Activated CD8-positive, alpha-beta memory T cell treated with anti-CD3 and anti-CD28 coated beads for 36 hours (primary cell): ENCODE measurements around the gene BPTF. TPM values are rescaled to one million over a fixed set of nuclear protein-coding genes. Genes with fewer than 3 reads are reported as not detected.
"Not testable (repeated sequence)": the region's sequence is repeated elsewhere in the genome, so short reads cannot be mapped to it uniquely, and the experiment has no call there.

Source experiments
- CTCF ChIA-PET: fragments of 350-600 bp; sonication (Branson Sonifier 250); formaldehyde crosslinking; loops from one replicate; lab custom pipeline; 2021; ENCODE audit warnings: antibody characterized with exemption; lab: Charles Lee
- POLR2A ChIA-PET: fragments of 350-600 bp; sonication (Branson Sonifier 250); formaldehyde crosslinking; loops from one replicate; lab custom pipeline; 2021; ENCODE audit warnings: antibody characterized with exemption; lab: Charles Lee
- total RNA-seq, 2 experiments: library from RNA; stranded (reverse); gene quantifications; one replicate each; pipeline ENCODE4 v1.2.3, GENCODE V29; 2021

The BPTF gene
- total RNA-seq: 10 to 100 TPM; 74.2 to 78.7 TPM

- ChIA-PET POLR2A (no interaction called here), CTCF (interaction anchor here (0.7 to 2.1 kb wide), 6 partner anchors 10 to 450 kb away, joined by 3 to 8 read pairs (median 4); partner anchors contain the start of gene NOL11)
Measured at GRCh38 chr17:67824735-67825626, at the start of gene BPTF. Gene BPTF (plus strand): TSS chr17:67825503. CDS start chr17:67825725, 222 bp downstream.

- ChIA-PET POLR2A (no interaction called here), CTCF (interaction anchor here (0.6 to 1.2 kb wide), 2 partner anchors 12 to 529 kb away, joined by 3 to 5 read pairs; no protein-coding TSS in a partner anchor)
Measured at GRCh38 chr17:67779098-67779672, 46.1 kb upstream of the BPTF start.

- ChIA-PET POLR2A (no interaction called here), CTCF (no interaction called here)
Measured at GRCh38 chr17:67784364-67785121, 40.8 kb upstream of the BPTF start.

GRCh38 chr17:67785122-67785477 is 40.2 kb upstream of the BPTF start:
- ChIA-PET POLR2A (no interaction called here), CTCF (no interaction called here)

- POLR2A ChIA-PET: no interaction called here
Measured at GRCh38 chr17:67785504-67785903, 39.8 kb upstream of the BPTF start.

GRCh38 chr17:67800495-67800928 is 24.8 kb upstream of the BPTF start:
- ChIA-PET POLR2A (interaction anchor here (0.6 kb wide), 1 partner anchor 44 kb away, joined by 16 read pairs; no protein-coding TSS in a partner anchor), CTCF (no interaction called here)

More at GRCh38 chr17:67785504-67785903, 39.8 kb upstream of the BPTF start:
- CTCF ChIA-PET: no interaction called here

- ChIA-PET CTCF (interaction anchor here (1.3 kb wide), 1 partner anchor 13 kb away, joined by 3 read pairs; no protein-coding TSS in a partner anchor), POLR2A (no interaction called here)
Measured at GRCh38 chr17:67801626-67802175, 23.6 kb upstream of the BPTF start.

GRCh38 chr17:67810464-67810863 is 14.8 kb upstream of the BPTF start:
- CTCF ChIA-PET: no interaction called here

GRCh38 chr17:67812380-67812779 is 12.9 kb upstream of the BPTF start:
- CTCF ChIA-PET, POLR2A ChIA-PET: not testable (repeated sequence)

More at GRCh38 chr17:67810464-67810863, 14.8 kb upstream of the BPTF start:
- POLR2A ChIA-PET: no interaction called here

- CTCF ChIA-PET: interaction anchor here (2.2 kb wide), 1 partner anchor 11 kb away, joined by 8 read pairs; the partner anchor contains the start of gene BPTF
- POLR2A ChIA-PET: no interaction called here
Measured at GRCh38 chr17:67813803-67814180, 11.5 kb upstream of the BPTF start.

GRCh38 chr17:67818110-67819002 is 6.9 kb upstream of the BPTF start:
- ChIA-PET CTCF (no interaction called here), POLR2A (no interaction called here)

GRCh38 chr17:67819722-67820121 is 5.6 kb upstream of the BPTF start:
- CTCF ChIA-PET: no interaction called here
- POLR2A ChIA-PET: no interaction called here

GRCh38 chr17:67821871-67822367 is 3.4 kb upstream of the BPTF start:
- POLR2A ChIA-PET: no interaction called here
- CTCF ChIA-PET: no interaction called here

GRCh38 chr17:67825627-67826601 is 611 bp downstream of the BPTF start:
- CTCF ChIA-PET: interaction anchor here (1.2 to 2.1 kb wide), 5 partner anchors 11 to 451 kb away, joined by 3 to 8 read pairs (median 4); partner anchors contain the start of gene NOL11

GRCh38 chr17:67829331-67829730 is 4.0 kb downstream of the BPTF start:
- ChIA-PET CTCF (no interaction called here), POLR2A (no interaction called here)

More at GRCh38 chr17:67825627-67826601, 611 bp downstream of the BPTF start:
- POLR2A ChIA-PET: not testable (repeated sequence)

- ChIA-PET CTCF (no interaction called here), POLR2A (no interaction called here)
Measured at GRCh38 chr17:67830440-67830839, 5.1 kb downstream of the BPTF start.

GRCh38 chr17:67831268-67831667 is 6.0 kb downstream of the BPTF start:
- CTCF ChIA-PET: no interaction called here
- POLR2A ChIA-PET: no interaction called here
